Measurements from ENCODE around the gene HARBI1. TPM values are rescaled to one million over a fixed set of nuclear protein-coding genes. Genes with fewer than 3 reads are reported as not detected.

Gene HARBI1, protein sequence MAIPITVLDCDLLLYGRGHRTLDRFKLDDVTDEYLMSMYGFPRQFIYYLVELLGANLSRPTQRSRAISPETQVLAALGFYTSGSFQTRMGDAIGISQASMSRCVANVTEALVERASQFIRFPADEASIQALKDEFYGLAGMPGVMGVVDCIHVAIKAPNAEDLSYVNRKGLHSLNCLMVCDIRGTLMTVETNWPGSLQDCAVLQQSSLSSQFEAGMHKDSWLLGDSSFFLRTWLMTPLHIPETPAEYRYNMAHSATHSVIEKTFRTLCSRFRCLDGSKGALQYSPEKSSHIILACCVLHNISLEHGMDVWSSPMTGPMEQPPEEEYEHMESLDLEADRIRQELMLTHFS
- total RNA-seq (2022) (8.2 and 10.1 TPM in 2 replicates), Bru-seq, nascent RNA (percentile 54 among the genes with signal in this experiment), BruChase-seq, experiment 1, labeled RNA remaining after a 6-hour chase (percentile 50 among the genes with signal in this experiment), BruChase-seq, experiment 2, labeled RNA remaining after a 2-hour chase (percentile 56 among the genes with signal in this experiment)
- long read RNA-seq, transcript HARBI1-201 (3 exons, 1,967 nt), result major isoform, 7 of 12 reads
- long read RNA-seq, partial matches to known transcripts, result 2 of 12 reads
- long read RNA-seq, other reads (novel, unspliced or antisense), result 3 of 12 reads

DNA sequence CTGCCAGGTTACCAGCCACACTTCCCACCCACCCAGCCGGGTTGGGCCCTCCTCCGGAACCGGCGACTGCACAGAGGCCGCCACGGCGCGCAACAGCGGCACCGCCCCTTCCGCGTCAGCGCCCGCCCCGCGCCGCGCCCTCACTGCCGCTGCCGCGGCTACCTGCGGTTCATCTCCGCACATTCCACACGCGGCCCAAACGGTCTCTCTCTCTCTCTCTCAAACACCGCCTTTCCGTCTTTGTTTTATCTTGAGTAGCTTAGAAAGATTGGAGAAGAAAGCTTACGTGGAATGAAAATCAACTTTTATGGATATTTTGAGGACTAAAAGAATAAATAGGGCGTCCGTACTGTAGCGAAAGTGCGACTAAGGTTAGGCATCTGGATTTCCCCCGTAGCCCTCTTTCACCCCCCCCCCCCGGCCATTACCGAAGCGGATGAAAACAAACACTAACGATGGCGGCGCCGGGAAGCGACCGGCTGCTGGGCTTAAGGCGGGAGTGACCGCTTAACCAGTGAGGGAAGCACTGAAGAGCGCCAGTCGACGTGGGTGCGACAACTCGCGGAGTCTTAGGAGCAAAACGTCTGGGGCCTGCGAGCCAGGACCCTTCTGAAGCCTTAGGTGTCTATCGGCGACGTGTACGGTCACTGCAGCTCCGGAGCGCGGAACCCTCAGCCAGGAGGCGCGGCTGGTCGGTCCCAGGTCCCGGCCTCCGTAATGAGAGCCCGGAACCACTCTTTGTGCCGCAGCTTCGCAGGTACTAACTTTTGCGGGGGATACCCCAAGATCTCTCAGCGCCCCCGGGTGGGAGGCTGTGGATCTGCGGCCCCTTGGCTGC lies at the start of gene HARBI1, which contains the start of gene ATG13:
Gene HARBI1 (minus strand): TSS at position 94 of the 838 bp plus-strand sequence. CDS start 990 bp downstream, outside the sequence.
Gene ATG13 (plus strand): TSS at position 420 of the 838 bp plus-strand sequence. CDS start 26,739 bp downstream, outside the sequence.
- H3K36me3 Mint-ChIP-seq (ENCODE audit: insufficient read depth, unreplicated experiment), result peaks cover 38% of the 10 kb centered on the region
- DNase-seq, result peak; percentile 93
- H3K9me3 Mint-ChIP-seq (ENCODE audit: low read depth, unreplicated experiment), result no peaks in the 10 kb centered on the region
- peaks cover 15% of the 10 kb centered on the region for H3K4me1 Mint-ChIP-seq (ENCODE audit: low read depth, unreplicated experiment)
- TF ChIP-seq, protein P1, sequence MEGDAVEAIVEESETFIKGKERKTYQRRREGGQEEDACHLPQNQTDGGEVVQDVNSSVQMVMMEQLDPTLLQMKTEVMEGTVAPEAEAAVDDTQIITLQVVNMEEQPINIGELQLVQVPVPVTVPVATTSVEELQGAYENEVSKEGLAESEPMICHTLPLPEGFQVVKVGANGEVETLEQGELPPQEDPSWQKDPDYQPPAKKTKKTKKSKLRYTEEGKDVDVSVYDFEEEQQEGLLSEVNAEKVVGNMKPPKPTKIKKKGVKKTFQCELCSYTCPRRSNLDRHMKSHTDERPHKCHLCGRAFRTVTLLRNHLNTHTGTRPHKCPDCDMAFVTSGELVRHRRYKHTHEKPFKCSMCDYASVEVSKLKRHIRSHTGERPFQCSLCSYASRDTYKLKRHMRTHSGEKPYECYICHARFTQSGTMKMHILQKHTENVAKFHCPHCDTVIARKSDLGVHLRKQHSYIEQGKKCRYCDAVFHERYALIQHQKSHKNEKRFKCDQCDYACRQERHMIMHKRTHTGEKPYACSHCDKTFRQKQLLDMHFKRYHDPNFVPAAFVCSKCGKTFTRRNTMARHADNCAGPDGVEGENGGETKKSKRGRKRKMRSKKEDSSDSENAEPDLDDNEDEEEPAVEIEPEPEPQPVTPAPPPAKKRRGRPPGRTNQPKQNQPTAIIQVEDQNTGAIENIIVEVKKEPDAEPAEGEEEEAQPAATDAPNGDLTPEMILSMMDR (IDR thresholded peaks at IDR 0.05; ENCODE audit: unreplicated experiment), result peak; percentile 79
- CTCF ChIA-PET, result interaction anchor here (0.7 to 4.1 kb wide), 4 partner anchors 63 to 225 kb away, joined by 4 to 33 read pairs (median 6); no protein-coding TSS in a partner anchor
- peak within 1 kb of the TSS; percentile 88 for H3K4me3 Mint-ChIP-seq (ENCODE audit: low read depth, unreplicated experiment)
- peak within 1 kb of the TSS; percentile 98 for H3K27ac Mint-ChIP-seq (ENCODE audit: unreplicated experiment)
- no peaks in the 10 kb centered on the region for H3K27me3 Mint-ChIP-seq (ENCODE audit: unreplicated experiment)
- intact Hi-C loops (cut with micrococcal nuclease; ENCODE audit: unreplicated experiment), result loop anchor here (1.0 kb wide), 1 partner anchor 75 kb away; no protein-coding TSS in a partner anchor
- BruUV-seq (replicated peaks), result TSS peak; percentile 74

DNA sequence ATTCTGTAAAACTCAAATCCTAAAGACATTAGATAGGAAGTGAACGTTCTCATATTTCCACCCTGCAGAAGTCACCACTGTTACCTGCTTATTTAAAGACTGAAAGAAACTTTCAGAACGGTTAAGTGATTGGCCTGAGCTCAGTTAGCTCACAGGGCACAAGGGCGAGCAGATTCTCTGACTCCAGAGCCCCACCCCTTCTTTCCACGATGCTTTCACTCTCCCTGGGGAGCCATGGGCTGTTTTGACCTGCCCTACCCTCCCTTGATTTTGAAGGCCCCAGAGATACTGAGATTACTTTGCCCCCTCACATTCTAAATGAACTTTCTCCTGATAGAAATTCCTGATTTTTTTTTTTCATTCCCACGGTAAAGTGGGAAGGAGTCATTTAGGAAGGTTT lies 49.5 kb upstream of the HARBI1 start:
- CTCF ChIA-PET, result interaction anchor here (1.0 kb wide), 1 partner anchor 9 kb away, joined by 3 read pairs; no protein-coding TSS in a partner anchor
- H3K27ac Mint-ChIP-seq (ENCODE audit: unreplicated experiment), result no peak overlapping the region
- H3K4me1 Mint-ChIP-seq (ENCODE audit: low read depth, unreplicated experiment), result no peaks in the 10 kb centered on the region
- no peak overlapping the region for H3K4me3 Mint-ChIP-seq (ENCODE audit: low read depth, unreplicated experiment)
- intact Hi-C loops (cut with micrococcal nuclease; ENCODE audit: unreplicated experiment), result no loop called here
- DNase-seq, result no peak
- BruUV-seq (replicated peaks), result no TSS peak
- peaks cover 38% of the 10 kb centered on the region for H3K36me3 Mint-ChIP-seq (ENCODE audit: insufficient read depth, unreplicated experiment)
- TF ChIP-seq, protein P1 (IDR thresholded peaks at IDR 0.05; ENCODE audit: unreplicated experiment), result no peak
- H3K27me3 Mint-ChIP-seq (ENCODE audit: unreplicated experiment), result no peaks in the 10 kb centered on the region
- H3K9me3 Mint-ChIP-seq (ENCODE audit: low read depth, unreplicated experiment), result no peaks in the 10 kb centered on the region

DNA sequence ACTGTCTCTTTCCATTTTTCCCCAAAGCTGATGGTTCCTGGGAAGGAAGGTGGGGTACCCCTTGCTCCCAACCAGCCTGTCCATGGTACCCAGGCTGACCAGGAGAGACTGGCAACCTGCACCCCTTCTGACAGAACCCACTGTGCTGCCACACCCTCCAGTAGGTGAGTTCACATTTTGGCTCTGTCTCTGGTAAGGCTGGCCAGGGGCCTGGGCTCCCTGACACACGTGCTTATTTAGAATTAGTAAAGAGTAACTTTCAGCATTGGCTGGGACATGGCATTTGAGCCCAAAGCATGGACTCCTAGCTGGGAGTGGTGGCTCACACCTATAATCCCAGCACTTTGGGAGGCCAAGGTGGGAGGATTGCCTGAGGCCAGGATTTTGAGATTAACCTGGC lies 48.3 kb upstream of the HARBI1 start:
- Mint-ChIP-seq H3K9me3 (ENCODE audit: low read depth, unreplicated experiment) (no peaks in the 10 kb centered on the region), H3K27me3 (ENCODE audit: unreplicated experiment) (no peaks in the 10 kb centered on the region), H3K27ac (ENCODE audit: unreplicated experiment) (no peak overlapping the region), H3K4me1 (ENCODE audit: low read depth, unreplicated experiment) (no peaks in the 10 kb centered on the region), H3K36me3 (ENCODE audit: insufficient read depth, unreplicated experiment) (peaks cover 40% of the 10 kb centered on the region), H3K4me3 (ENCODE audit: low read depth, unreplicated experiment) (no peak overlapping the region)
- TF ChIP-seq, protein P1 (IDR thresholded peaks at IDR 0.05; ENCODE audit: unreplicated experiment), result no peak
- BruUV-seq (replicated peaks), result no TSS peak
- DNase-seq, result no peak
- intact Hi-C loops (cut with micrococcal nuclease; ENCODE audit: unreplicated experiment), result no loop called here
- CTCF ChIA-PET, result no interaction called here

DNA sequence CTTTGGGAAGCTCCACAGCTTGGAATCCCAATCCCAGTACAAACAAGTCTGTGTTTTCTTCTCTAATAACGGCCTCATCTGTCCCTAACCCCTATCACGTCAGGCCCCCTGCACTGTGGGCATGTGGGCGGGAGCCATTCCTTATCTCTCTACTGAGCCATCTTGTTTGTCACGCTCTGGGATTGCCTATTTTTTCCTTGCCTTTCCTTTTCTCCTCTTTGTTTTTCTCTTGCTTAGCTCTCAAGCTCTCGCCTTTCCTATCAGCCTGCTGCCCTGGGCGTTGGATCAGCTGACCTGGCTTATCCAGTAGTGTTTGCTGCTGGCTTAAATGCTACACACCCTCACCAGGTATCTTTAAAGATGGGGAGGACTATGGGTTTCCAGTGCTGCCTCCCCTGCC lies 47.6 kb upstream of the HARBI1 start:
- Mint-ChIP-seq H3K4me3 (ENCODE audit: low read depth, unreplicated experiment) (no peak overlapping the region), H3K4me1 (ENCODE audit: low read depth, unreplicated experiment) (no peaks in the 10 kb centered on the region), H3K36me3 (ENCODE audit: insufficient read depth, unreplicated experiment) (peaks cover 36% of the 10 kb centered on the region), H3K27me3 (ENCODE audit: unreplicated experiment) (no peaks in the 10 kb centered on the region), H3K27ac (ENCODE audit: unreplicated experiment) (no peak overlapping the region), H3K9me3 (ENCODE audit: low read depth, unreplicated experiment) (no peaks in the 10 kb centered on the region)
- CTCF ChIA-PET, result no interaction called here
- TF ChIP-seq, protein P1 (IDR thresholded peaks at IDR 0.05; ENCODE audit: unreplicated experiment), result no peak
- BruUV-seq (replicated peaks), result no TSS peak
- DNase-seq, result no peak
- intact Hi-C loops (cut with micrococcal nuclease; ENCODE audit: unreplicated experiment), result no loop called here
